GM18502 (cell line): ENCODE results near the gene SPOCK3.
"Not testable (repeated sequence)": the region's sequence is repeated elsewhere in the genome, so short reads cannot be mapped to it uniquely, and the experiment has no call there.

Source experiments
- ATAC-seq: cut with Tn5 transposase; IDR thresholded peaks from one replicate; pipeline ENCODE4 v1.9.1; 2021; ENCODE audit warnings: mild to moderate bottlenecking; ENCODE audit not compliant: unreplicated experiment, poor library complexity

SPOCK3 gene

DNA sequence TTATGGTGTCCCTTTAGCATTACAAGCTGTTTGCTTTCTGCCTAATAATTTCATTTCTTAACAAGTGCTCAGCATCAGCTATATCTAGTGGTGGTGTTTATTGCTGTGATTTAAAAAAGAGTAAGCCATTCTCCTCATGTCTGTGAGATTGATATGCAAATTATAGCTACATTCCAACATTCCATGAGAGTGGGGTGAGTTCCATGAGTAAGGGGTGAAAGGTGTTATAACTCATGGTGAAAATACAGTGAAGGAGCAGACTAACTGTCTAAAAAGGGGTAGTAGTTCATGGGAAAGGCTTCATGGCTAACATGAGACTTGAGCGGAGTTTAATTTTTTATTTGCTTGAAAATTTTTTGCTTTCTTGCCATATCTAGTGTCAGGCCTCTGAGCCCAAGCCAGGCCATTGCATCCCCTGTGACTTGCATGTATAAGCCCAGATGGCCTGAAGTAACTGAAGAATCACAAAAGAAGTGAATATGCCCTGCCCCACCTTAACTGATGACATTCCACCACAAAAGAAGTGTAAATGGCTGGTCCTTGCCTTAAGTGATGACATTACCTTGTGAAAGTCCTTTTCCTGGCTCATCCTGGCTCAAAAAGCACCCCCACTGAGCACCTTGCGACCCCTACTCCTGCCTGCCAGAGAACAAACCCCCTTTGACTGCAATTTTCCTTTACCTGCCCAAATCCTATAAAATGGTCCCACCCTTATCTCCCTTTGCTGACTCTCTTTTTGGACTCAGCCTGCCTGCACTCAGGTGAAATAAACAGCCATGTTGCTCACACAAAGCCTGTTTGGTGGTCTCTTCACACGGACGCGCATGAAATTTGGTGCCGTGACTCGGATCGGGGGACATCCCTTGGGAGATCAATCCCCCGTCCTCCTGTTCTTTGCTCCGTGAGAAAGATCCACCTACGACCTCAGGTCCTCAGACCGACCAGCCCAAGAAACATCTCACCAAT, 518.3 kb downstream of the SPOCK3 start:
- ATAC-seq, result not testable (repeated sequence)

DNA sequence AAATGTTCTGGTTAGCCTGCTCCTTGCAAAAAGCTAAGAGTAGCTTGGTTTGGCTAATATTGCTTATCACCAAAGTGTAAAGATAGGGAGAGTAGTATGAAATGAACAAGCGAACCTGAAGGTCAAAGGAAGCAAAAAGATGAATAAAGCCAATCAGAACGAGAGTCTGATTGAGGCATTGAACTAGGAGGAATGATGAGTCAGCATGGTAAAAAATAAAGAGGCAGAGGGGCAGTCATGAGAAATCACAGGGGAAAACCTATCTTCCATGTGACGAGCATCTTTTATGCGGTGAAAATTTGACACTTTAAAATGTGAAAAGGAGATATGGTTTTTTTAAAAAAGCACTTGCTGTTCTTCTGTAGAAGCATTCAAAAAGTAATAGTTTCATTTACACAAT, 533.7 kb downstream of the SPOCK3 start:
- no peak for ATAC-seq

DNA sequence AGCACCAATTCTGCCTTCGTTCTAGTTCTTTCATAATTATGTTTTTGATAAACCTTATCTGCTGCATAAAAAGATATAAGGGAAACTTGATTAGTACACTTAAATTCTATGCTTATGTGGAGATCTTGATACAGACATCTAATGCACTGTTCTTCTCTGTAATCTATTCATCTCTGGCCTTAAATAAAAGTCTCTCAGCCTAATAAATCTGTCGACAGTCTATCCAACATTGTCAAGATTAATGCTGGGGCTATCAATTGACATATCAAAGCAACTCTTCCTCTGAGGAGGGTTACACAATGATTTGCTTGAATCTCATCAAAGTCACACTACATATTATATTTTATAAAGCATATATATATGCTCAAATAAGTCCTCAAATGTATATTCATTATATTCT, 545.5 kb downstream of the SPOCK3 start:
- no peak for ATAC-seq

DNA sequence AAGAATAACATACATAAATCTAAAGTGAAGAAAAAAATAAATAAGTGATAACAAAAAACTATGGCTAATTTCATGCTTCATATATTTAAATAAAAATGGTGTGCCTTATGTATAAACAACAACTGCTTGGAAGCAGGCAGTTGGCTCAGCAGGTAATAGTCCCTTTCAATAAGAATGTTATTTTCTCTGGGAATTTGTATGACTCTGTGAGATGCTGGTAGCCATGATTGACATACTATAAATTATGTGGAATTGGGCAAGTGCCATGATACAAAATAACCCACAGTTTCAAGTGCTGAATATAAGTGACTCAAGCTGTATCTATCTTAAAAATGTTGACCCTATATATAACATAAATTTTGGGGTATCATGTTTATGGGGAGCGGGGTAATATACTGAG, 546.5 kb downstream of the SPOCK3 start:
- no peak for ATAC-seq
